NCI-H146 (cell line): Measurements from ENCODE around the gene DLG1.
A peak's percentile ranks its signal among the peaks of the same experiment; 100 is the strongest.
"Not testable (repeated sequence)": the region's sequence is repeated elsewhere in the genome, so short reads cannot be mapped to it uniquely, and the experiment has no call there.

ENCODE experiments used
- DNase-seq: peaks from one replicate; lab custom pipeline; 2025; lab: John Stamatoyannopoulos, UW

DLG1 gene

GRCh38 chr3:197088370-197088769, 210.0 kb downstream of the DLG1 start:
- DNase-seq = no peak

- no peak for DNase-seq
Observed at GRCh38 chr3:197085137-197085536, 213.3 kb downstream of the DLG1 start.

- no peak for DNase-seq
Observed at GRCh38 chr3:197083486-197083885, 214.9 kb downstream of the DLG1 start.

GRCh38 chr3:197082871-197083270, 215.5 kb downstream of the DLG1 start:
- DNase-seq = no peak

GRCh38 chr3:197080344-197080743, 218.1 kb downstream of the DLG1 start:
- no peak for DNase-seq

GRCh38 chr3:197076415-197076814, 222.0 kb downstream of the DLG1 start:
- DNase-seq = no peak

- no peak for DNase-seq
Observed at GRCh38 chr3:197068077-197068476, 230.3 kb downstream of the DLG1 start.

- no peak for DNase-seq
Observed at GRCh38 chr3:197064771-197065170, 233.6 kb downstream of the DLG1 start.

DNA sequence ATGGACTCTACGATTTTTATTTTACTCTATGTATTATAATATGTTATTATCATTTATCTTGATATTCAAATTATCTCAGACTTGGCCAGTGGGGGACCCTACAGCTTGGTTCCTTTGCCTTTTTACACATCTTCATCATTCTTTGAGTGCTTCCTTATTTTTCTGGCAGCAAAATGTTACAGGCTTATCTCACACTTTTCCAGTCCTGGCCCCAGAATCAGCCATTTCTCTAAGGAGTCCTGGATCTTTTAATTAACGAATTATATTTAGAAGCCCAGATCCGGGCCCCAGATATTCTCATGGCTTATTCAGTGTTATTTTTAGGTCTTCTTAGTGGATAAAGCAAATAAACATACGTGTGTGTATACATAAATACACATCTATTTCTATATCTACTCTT, 236.0 kb downstream of the DLG1 start:
- DNase-seq = no peak

DNA sequence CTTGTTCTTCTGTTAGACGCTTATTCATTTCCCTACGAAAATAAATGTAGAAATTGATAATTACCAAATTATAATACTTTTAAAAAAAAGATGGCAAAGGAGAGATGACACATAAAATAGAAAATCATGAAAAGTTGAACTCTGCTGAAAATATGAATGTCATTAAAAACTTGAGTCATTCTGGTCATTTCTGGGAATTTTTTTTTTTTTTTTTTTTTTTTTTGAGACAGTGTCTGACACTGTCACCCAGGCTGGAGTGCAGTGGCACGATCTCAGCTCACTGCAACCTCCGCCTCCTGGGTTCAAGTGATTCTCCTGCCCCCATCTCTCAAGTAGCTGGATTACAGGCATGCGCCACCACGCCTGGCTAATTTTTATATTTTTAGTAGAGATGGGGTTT, 246.8 kb downstream of the DLG1 start:
- not testable (repeated sequence) for DNase-seq

DNA sequence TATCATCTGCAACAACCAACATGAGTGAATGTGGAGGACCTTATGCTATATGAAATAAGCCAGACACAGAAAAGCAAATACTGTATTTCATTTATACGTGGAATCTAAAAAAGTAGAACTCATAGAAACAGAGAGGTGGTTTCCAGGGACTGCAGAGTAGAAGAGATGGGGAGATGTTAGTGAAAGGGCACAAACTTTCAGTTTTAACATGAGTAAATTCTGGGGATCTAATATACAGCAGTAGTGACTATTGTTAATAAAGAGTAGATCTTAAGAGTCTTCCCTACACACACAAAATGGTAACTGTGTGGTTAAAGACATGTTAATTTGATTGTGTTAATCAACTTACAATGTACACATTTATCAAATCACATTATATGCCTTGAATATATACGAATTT, 247.9 kb downstream of the DLG1 start:
- DNase-seq = no peak

DNA sequence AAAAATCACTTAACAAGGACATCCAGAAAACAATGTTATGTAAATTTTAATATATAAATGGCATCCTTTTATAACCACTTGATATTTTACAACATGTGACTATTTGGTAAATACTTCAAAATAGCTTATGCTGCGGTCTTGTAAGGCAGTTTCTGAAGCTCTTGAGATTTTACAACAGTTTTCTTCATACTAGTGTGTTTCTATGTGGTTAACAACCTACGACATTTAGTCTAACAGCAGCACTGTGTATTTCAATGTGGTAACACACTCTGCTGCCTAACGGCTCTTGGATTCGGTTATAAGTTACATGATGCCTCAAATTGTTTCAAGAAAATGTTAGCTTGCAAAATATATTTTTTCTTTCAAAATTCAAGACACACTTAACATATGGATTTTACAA, 255.9 kb downstream of the DLG1 start:
- no peak for DNase-seq

- no peak for DNase-seq
Observed at GRCh38 chr3:197041875-197042488, 256.4 kb downstream of the DLG1 start.

DNA sequence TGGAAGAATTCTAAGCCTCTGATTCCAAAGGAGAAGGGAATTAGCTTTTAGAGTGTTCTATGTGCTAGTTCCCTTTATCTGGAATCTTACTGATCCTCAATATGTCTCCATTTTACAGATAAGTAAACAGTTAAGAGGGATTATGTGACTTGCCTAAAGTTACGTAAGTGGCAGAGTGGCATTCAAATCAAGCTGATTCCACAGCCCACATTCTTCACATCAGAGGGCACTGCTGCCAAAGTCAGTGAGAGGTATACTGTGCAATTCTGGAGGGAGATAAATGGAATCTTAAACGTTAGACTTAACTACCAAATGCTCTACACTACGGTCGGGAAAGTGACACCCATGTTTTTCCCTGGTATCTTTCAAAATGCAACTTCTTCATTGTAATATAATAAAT, 257.8 kb downstream of the DLG1 start:
- no peak for DNase-seq

DNA sequence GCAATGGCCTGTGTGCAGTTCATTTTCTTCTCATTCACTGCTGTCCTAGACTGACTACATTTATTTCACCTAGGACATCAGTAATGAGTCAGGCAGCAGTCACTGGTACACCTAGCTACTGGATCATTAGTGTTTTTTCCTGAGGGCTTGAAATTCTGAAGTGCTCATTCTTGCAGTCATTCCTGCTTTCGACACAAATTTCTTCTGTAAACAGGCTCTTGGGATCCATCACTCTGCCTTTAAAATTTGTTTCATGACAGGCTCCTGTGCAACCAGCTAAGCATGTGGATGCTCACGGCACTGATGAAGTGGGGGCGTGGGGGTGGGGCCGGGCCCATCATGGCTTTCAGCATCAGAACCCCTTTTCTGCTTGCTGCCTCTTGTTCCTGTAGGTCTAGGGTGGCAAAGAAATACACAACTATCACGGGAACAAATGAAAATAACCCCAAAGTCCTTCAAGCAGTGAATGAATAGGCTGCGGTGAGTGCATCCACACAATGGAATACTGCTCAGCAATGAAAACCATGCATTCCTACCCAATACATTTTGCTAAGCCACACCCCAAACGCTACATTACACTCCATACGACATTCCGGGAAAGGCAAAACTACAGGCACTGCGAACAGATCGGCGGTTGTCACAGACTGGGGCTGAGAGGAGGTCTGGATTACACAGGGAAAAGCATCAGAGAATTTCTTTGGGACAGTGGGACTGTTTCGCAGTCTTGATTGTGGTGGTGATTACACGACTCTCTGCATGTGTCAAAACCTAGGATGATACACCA, 259.5 kb downstream of the DLG1 start:
- no peak for DNase-seq

- DNase-seq = no peak
Observed at GRCh38 chr3:197035577-197035976, 262.8 kb downstream of the DLG1 start.

DNA sequence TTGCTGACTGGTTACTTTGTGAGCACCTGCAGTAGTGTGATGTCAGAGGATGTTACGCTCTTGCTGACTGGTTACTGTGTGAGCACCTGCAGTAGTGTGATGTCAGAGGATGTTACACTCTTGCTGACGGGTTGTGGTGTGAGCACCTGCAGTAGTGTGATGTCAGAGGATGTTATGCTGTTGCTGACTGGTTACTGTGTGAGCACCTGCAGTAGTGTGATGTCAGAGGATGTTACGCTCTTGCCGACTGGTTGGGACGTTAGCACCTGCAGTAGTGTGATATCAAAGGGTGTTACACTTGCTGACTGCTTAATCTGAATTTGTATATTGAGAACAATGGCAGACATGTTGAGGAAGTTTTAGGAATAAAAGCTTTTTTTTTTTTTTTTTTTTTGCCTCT, 263.6 kb downstream of the DLG1 start:
- not testable (repeated sequence) for DNase-seq

GRCh38 chr3:197033764-197034163, 264.6 kb downstream of the DLG1 start:
- DNase-seq = not testable (repeated sequence)

DNA sequence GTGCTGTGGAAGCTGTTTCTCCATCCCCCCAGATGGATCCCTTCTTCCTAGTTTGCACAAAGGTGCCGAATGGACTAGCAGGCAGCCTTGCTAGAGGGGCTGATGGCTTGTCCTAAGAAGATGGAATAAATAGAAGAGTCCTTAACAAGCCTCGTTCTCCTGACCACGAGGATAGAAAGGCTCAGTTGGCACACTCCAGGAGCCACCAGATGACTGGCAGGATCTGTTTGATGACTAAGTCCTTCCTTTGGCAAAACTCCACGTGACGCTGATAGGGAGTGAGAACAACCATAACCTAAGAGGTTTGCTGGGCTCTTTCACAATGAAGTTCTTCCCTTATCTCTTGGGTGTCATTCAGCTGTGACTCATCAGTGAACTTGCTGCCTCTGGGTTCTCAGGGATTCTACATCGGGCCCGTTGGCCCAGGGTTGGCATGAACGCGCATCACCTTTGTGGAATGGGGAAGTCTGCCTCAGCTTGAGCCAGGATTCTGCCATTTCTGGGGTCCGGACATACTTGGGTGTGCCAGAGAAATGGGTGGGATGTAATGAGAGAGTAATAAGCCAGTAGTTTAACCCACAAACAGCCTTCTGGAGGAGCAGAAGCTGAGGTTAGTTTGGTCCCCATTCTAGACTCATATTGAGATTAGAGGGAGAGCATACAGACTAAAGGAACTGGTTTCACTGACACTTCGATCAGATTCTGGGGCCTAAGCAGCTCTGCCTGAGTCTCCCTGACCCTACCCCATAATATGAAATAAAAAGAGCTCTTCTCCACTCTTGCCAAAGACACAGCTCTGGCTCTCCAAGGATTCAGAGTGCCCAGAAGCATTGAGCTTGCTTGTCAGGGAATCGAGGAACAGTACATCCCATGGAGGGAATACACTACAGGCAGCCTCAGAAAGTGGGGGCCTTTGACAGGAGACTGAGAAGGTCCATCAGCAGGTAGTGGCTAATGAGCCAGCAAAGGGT, 266.8 kb downstream of the DLG1 start:
- no peak for DNase-seq

GRCh38 chr3:197030379-197031314, 267.8 kb downstream of the DLG1 start:
- no peak for DNase-seq

DNA sequence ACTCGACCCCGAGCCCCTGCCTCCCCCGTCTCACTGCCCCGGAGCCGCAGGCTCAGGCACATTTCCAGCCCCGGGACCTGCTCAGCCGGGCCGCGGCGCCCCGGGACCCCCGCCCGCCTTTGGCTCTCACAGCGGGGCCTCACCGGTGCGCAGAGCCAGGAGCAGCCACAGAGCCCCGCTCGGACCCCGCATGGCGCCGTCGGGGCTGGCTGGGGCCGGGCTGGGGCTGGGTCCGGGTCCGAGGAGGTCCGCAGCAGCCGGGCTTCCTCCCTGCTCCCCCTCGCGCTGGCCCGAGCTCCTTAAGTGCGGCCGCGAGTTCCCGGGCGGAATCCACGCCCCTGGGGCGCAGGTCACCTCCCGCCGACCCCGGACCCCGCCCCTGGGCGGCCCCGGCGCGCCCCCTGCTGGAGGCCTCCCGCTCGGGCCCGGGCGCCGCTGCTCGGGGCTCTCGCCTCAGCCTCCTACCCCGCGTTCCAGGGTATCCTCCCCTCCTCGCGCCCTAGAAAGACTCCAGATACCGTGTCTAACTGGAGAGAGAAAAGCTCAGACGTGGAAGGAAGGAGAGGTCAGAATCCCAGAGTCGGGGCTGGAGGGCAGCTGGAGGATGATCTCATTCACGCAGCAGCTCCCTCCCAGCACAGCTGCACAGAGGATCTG, 268.8 kb downstream of the DLG1 start, which contains the start of gene MELTF:
Gene MELTF (minus strand): TSS at position 307 of the 657 bp plus-strand sequence. CDS start 115 bp downstream, at position 192.
- peak; percentile 87 for DNase-seq
